GM12872 (cell line): ENCODE measurements around the gene AGPAT3.

Experiments used
- TF ChIP-seq, protein P1 (sequence below): IDR thresholded peaks from 3 replicates; pipeline ENCODE4 v1.5.1; 2011; ENCODE audit warnings: low read depth, mild to moderate bottlenecking, low read length, moderate library complexity; ENCODE audit not compliant: insufficient read depth

AGPAT3 gene

DNA sequence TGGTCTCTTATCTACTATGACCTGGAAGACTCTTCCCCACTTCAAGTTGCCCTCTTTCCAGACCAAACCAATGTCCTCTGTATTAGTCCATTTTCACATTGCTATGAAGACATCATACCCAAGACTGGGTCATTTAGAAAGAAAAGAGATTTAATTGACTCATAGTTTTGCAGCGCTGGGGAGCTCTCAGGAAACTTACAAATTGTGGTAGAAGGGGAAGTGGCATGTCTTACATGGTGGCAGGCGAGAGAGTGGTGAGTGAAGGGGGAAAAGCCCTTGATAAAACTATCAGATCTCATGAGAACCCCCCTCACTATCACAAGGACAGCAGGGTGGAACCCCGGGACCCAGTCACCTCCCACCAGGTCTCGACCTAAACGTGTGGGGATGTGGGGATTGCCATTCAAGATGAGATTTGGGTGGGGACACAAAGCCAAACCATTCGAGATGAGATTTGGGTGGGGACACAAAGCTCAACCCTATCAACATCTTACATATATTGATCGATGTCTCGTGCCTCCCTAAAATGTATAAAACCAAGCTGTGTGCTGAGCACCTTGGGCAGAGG lies 14.2 kb upstream of the AGPAT3 start:
- TF ChIP-seq, protein P1, sequence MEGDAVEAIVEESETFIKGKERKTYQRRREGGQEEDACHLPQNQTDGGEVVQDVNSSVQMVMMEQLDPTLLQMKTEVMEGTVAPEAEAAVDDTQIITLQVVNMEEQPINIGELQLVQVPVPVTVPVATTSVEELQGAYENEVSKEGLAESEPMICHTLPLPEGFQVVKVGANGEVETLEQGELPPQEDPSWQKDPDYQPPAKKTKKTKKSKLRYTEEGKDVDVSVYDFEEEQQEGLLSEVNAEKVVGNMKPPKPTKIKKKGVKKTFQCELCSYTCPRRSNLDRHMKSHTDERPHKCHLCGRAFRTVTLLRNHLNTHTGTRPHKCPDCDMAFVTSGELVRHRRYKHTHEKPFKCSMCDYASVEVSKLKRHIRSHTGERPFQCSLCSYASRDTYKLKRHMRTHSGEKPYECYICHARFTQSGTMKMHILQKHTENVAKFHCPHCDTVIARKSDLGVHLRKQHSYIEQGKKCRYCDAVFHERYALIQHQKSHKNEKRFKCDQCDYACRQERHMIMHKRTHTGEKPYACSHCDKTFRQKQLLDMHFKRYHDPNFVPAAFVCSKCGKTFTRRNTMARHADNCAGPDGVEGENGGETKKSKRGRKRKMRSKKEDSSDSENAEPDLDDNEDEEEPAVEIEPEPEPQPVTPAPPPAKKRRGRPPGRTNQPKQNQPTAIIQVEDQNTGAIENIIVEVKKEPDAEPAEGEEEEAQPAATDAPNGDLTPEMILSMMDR = no peak

- TF ChIP-seq, protein P1 = no peak
These were observed 13.4 kb upstream of the AGPAT3 start for GRCh38 chr21:43851593-43851992.

DNA sequence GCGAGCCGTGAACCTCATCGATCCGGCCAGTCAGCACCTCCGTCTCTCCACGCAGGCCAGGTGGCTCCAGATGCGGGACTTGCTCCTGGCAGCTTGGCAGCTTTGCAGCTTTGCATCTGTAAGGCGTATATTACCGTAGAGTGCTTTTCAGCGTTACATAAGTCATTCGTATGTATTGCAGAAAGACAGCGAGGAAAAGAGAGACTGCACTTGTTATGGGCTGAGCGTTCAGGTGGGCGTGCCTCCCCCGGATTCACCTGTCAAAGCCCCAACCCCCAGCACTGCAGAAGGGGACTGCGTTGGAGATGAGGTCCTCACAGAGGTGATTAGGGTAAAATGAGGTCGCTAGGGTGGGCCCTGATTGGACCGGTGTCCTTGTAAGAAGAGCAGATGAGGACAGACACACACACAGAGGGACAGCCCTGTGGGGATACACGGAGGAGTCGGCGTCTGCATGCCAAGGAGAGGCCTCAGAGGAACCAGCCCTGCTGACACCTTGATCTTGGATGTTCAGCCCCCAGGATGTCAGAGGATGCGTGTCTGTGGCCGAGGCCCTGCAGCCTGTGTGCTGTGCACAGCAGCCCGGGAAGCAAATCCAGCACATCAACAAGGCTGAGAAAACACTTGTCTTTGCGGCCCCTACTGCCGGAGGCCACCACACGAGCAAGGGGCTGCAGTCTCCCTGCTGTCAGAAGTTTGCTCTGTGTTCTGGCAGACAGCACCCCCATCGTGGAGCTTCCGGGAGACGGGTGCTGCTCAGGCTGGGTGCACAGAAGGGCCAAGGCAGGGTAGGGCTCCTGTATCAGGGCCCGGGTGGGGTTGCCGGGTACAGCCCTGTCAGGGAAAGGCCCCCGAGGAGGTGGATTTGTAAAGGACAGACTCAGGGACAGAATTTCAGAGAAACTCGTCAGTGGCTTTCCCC lies 10.9 kb upstream of the AGPAT3 start:
- TF ChIP-seq, protein P1 = no peak

- TF ChIP-seq, protein P1 = no peak
These were observed 10.0 kb upstream of the AGPAT3 start for GRCh38 chr21:43854773-43855633.

- TF ChIP-seq, protein P1 = no peak
These were observed 9.1 kb upstream of the AGPAT3 start for GRCh38 chr21:43855955-43856354.

DNA sequence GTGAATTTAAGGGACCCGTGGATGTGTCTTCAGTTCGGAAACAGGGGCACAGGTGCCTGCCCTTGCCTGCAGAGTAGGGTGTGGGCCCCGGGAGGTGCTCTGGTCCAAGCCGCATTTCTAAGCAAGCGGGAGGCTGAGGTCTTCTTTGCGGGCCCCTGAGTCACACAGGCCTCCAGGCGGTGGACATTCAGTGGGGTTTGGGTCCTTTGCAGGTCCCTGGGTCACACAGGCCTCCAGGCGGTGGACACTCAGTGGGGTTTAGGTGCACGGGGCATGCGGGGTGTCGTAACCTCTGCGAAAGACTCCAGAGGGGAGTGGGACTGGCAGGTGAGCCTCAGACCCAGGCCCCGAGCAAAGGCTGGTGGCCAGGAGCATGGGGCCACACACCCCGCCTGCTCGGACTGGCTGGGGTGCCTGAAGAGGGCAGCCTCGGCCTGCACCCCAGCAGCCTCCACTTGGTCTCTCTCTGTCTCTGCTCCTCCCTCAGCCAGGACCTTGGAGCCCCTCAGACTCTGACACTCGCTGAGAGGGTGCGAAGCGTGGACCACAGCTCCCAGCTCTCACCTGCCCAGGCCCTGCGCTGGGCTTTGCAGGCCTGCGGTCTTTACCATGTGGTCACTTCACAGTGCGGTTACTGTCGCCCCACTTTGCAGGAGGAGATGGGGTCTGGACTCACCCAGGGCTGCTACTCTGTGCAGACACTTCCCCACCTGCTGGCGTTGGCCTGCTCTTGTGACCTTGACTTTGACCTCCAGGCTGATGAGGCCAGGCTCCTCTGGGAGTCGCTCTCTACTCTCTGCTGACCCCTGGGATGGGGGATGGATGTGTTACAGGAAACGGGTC lies 6.0 kb upstream of the AGPAT3 start:
- TF ChIP-seq, protein P1 = no peak
